DLD1 (cell line): Measurements from ENCODE around the gene HNRNPA0.
"Not testable (repeated sequence)": the region's sequence is repeated elsewhere in the genome, so short reads cannot be mapped to it uniquely, and the experiment has no call there.

Experiments used
- in situ Hi-C: cut with HindIII; loops from 2 replicates; pipeline ENCODE4 v1.10.0; 2017; ENCODE audit warnings: low sequenced_read_pairs

HNRNPA0 gene

DNA sequence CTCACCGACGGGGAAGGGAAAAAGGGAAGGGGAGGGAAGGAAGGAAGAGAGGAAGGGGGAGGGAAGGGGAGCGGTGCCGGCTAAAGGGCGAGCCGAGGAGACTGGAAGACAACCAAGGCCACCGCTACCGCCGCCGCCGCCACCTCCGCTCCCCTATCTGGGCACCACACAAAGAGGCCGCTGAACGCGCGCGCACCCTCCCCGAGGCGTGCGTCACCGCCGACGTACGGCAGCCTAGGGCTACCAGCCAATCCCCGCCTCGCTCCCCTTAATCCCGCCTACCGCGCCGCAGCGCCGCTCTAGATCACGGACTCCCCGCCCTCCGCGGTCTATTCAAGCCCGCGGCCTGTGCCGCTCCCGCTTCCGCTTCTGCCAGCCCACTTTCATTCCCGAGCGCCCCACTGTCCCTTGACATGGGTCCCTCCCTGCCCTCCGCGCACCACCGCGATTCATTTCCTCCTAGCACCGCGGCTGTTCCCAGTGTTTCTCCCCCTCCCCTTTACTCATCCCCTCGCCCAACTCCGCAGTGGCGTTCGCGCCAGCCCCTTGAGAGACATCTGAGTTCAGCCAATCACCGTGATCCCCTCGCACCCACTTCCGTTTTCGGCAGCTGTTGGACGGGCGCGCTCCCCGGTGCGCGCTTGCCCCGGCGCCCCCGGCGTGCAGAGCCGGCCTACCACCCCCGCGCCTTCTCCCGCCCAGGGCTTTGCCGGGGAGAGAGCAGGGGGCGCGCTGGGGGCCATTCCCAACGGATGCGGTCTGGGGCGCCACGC, at the start of gene HNRNPA0:
HNRNPA0 (minus strand) TSS at position 176 of the 773 bp plus-strand sequence. CDS start 297 bp downstream, outside the sequence.
- in situ Hi-C loops = no loop called here

DNA sequence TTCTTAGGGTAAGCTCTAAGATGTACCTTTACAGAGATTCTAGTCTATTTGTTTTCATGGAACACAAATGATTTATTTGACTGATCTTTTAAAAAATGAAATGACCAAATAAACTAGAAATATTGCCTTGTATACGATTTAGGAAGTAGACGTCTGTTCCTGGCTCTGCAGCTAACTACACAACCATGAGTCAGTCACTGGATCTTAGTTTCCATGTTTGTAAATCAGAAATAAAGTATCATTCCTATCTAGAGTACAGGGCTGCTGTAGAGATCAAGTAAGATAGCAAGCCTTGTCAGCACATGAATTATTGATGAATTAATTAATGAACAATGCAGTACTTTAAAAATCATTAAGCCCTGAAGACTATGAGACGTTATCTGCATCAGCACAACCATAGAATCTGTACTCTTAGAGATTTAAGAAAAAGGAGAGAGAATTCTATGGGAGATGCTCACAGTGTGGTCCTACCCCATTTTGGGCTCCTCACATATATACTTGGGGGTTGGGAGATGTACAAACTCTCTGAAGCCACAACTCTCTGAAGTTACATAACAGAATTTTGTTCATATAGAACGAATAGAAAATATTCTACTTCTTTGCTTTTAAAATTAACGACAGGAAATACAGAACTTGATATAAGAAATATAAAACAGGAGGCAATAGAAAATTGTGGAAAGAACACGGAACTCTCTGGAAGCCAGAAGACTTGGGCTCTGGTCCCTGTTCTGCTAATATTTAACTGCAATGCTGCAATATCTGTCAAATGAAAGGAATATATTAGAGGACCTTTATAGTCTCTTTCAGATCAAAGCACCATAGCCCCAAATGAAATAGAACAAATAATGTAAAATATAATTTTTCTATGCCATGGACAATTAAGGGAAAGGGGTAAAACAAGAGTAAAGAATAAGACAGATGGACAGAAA, 48.4 kb upstream of the HNRNPA0 start:
- in situ Hi-C loops = no loop called here

- in situ Hi-C loops = no loop called here
These were observed 46.7 kb upstream of the HNRNPA0 start for GRCh38 chr5:137800700-137801411.

GRCh38 chr5:137796279-137796678, 42.1 kb upstream of the HNRNPA0 start:
- in situ Hi-C loops = no loop called here

DNA sequence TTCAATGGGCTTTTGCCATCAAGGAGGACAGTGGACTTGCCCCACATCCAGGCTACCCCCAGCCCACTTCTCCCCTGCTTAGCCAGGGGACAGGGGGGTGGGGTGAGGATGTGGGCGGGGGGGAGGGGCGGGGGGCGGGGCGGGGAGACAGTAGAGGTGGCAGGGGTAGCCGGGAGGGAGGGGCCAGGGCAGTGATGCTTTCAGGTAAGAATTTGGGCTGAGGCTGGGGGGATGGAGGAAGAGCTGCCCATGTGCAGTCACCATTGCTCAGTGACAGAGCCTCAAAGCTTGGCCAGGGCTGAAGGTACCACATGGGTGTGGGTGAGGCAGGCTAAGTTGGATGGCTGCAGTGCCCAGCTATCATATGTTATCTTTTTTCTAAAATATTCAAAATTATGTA, 40.7 kb upstream of the HNRNPA0 start:
- in situ Hi-C loops = no loop called here

GRCh38 chr5:137792303-137792702, 38.1 kb upstream of the HNRNPA0 start:
- in situ Hi-C loops = no loop called here

GRCh38 chr5:137791799-137792198, 37.6 kb upstream of the HNRNPA0 start:
- in situ Hi-C loops = no loop called here

DNA sequence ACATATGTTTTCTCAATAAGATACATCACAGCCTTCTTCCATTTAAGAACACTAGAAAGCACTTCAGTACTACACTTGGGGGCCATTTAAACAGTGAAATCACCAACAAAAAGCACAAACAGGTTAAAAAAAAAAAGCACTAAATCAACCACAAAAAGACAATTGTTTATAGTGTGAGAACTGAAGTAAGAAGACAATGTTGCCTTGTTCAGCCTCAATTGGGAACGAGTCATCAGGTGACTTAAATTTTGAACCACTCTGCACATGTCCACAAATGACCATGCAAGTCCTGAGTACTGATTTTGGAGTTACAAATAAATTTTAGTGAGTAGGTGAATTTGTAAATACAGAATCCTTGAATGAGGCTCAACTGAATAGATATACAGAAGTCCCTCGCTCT, 37.2 kb upstream of the HNRNPA0 start:
- in situ Hi-C loops = no loop called here

- in situ Hi-C loops = not testable (repeated sequence)
These were observed 34.4 kb upstream of the HNRNPA0 start for GRCh38 chr5:137788560-137788959.

GRCh38 chr5:137782984-137783536, 28.9 kb upstream of the HNRNPA0 start:
- in situ Hi-C loops = no loop called here

DNA sequence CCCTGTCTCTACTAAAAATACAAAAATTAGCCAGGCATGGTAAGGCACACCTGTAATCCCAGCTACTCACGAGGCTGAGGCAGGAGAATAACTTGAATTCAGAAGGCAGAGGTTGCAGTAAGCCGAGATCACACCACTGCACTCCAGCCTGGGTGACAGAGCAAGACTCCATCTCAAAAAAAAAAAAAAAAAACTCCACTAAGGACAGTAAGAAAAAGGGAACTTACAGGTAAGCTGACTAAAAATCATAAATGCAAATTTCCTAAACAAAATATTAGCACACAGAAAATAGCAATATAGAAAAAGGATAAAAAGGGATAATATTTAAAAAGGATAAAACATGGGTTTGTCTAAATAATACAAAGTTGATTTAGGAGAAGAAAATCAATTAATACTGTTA, 27.9 kb upstream of the HNRNPA0 start:
- in situ Hi-C loops = no loop called here

GRCh38 chr5:137778772-137779564, 24.8 kb upstream of the HNRNPA0 start:
- in situ Hi-C loops = no loop called here

GRCh38 chr5:137767937-137768336, 13.8 kb upstream of the HNRNPA0 start:
- in situ Hi-C loops = not testable (repeated sequence)

DNA sequence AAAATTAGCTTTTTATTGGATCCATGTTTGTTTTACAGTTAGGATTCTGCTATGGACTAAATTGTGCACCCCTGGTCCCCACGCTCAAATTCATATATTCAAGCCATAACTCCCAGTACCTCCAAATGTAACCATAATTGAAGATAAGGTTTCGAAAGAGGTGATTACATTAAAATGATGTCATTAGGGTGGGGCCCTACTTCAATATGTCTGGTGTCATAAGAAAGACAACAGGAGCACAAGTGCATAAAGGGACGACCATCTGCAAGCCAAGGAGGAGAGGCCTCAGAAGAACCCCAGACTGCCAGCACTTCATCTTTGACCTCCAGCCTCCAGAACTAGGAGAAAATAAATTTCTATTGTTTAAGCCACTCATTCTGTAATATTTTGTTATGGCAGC, 7.4 kb upstream of the HNRNPA0 start:
- in situ Hi-C loops = no loop called here

DNA sequence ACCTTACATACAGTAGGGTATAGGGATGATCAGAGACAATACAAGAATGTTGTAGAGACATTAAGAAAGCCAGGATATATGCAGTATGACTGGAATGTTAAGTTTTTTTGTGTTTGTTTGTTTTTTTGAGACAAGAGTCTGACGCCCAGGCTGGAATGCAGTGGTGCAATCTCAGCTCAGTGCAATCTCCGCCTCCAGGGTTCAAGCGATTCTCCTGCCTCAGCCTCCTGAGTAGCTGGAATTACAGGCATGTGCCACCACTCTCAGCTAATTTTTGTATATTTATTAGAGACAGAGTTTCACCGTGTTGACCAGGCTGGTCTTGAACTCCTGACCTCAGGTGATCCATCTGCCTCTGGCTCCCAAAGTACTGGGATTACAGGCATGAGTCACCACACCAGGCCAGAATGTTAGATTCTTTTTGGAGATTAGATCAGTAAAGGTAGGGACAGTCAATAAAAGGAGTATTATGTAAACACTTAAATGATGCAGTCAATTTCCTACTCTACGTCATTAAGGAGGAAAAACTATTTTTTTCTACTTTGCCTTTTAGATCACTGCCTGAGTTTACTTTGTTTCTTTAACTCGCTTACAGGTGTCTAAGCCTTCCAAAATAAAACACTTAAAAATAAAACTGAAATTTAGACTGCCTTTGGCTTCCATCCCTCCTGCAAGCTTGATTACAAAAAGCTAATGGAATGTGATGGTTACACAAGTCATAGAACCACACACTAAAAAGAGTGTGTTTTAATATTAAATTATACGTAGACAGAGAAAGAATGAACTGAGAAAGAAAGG, 6.8 kb upstream of the HNRNPA0 start:
- in situ Hi-C loops = no loop called here

DNA sequence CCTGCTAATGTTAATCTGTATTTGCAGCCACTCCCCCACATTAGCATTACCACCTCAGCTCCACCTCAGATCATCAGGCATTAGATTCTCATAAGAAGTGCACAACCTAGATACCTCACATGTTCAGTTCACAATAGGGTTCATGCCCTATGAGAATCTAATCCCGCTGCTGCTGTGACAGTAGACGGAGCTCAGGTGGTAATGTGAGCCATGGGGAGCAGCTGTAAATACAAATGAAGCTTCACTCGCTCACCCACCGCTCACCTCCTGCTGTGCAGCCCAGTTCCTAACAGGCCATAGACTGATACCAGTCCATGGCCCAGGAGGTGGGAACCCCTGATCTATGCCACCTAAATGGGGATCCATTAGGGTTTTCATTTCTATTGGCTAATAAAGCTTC, 6.1 kb upstream of the HNRNPA0 start:
- in situ Hi-C loops = no loop called here

GRCh38 chr5:137758715-137759306, 4.6 kb upstream of the HNRNPA0 start:
- in situ Hi-C loops = no loop called here

DNA sequence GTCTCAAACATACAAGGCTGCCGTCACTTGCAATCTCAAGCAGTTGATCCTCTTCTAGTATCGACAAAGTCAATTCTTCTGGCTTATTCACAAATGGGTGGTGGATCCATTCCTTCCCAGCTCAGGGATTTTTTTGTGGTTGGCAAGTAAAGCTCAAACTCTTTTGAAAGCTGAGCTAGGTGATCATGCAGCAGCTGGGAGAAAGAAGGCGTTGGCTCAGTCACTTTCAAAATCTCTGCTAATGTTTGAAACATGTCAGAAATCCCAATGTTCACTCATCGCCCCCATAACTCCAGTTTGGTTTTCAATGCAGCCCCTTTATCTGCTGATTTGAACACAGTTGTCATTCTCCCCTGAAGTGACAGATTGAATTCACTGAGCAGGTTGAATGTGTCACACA, 4.0 kb upstream of the HNRNPA0 start:
- in situ Hi-C loops = no loop called here

DNA sequence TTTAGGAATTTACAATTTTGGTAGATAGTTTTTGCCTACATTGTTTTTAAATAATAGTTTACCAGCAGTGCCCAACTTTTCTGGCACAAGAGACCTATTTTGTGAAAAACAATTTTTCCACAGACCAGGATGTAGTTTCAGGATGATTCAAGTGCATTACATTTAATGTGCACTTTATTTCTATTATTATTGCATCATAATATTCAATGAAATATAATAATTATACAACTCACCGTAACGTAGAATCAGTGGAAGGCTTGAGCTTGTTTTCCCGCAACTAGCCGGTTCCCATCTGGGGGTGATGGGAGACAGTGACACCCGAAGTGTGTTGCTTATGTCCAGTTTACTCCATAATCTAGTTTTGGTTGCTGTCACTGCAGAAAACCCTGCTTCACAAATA, 3.5 kb upstream of the HNRNPA0 start:
- in situ Hi-C loops = no loop called here
